Measurements from ENCODE around the gene BHMT.

DNA sequence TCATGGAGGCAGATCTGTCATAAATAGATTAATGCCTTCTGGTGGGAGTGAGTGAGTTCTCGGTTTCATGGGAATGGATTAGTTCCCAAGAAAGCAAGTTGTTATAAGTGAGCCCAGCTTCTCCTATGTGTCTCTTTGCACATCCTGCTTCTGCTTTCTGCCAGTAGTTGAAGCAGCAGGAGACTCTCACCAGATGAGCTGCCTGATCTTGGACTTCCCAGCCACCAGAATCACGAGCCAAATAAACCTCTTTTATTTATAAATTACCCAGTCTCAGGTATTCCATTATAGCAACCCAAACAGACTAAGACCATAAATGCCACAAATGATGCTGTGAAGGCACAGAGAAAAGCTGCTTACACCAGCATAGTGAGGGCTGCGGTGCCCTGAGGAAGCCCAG is 28.9 kb downstream of the BHMT start:
- TF ChIP-seq, protein P1, sequence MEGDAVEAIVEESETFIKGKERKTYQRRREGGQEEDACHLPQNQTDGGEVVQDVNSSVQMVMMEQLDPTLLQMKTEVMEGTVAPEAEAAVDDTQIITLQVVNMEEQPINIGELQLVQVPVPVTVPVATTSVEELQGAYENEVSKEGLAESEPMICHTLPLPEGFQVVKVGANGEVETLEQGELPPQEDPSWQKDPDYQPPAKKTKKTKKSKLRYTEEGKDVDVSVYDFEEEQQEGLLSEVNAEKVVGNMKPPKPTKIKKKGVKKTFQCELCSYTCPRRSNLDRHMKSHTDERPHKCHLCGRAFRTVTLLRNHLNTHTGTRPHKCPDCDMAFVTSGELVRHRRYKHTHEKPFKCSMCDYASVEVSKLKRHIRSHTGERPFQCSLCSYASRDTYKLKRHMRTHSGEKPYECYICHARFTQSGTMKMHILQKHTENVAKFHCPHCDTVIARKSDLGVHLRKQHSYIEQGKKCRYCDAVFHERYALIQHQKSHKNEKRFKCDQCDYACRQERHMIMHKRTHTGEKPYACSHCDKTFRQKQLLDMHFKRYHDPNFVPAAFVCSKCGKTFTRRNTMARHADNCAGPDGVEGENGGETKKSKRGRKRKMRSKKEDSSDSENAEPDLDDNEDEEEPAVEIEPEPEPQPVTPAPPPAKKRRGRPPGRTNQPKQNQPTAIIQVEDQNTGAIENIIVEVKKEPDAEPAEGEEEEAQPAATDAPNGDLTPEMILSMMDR (IDR thresholded peaks at IDR 0.05): no peak
- TF ChIP-seq EP300 (IDR thresholded peaks at IDR 0.05; ENCODE audit: low read depth): no peak
- no peak for TF ChIP-seq POLR2A (IDR thresholded peaks at IDR 0.05)
- TF ChIP-seq POLR2AphosphoS5 (IDR thresholded peaks at IDR 0.05): no peak

Data from transverse colon (tissue), 4 donors.